AG09319 (cell line): ENCODE measurements around the gene SSH2.
"Not testable (repeated sequence)": the region's sequence is repeated elsewhere in the genome, so short reads cannot be mapped to it uniquely, and the experiment has no call there.

Source experiments
- DNase-seq: peaks from one replicate; pipeline ENCODE4 v3.0.0-alpha.2; 2010; ENCODE audit warnings: low read depth; ENCODE audit errors: extremely low read depth
- TF ChIP-seq, protein P1 (sequence below): IDR thresholded peaks from 2 replicates; pipeline ENCODE4 v1.5.1; 2011; ENCODE audit warnings: low read depth, mild to moderate bottlenecking, inconsistent platforms, low read length, moderate library complexity

Gene SSH2

DNA sequence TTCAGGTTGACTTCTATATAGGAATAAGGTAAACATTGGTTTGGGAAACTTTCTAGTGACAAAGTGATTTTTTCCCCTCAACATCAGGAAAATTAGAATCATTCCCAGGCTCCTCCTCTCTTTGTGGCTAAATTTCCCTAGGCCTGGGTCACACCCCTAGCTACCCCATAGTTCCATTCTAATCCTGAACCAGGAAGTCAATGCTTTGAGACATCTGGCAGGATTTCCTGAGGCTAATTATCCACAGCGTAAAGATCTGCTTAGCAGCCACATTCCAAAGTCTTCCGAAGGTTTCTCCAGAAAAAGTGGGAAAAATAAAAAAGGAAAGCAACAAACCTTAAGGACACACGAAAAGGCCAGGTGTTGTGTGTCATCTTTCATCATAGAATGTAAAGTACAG is 247.0 kb downstream of the SSH2 start:
- TF ChIP-seq, protein P1, sequence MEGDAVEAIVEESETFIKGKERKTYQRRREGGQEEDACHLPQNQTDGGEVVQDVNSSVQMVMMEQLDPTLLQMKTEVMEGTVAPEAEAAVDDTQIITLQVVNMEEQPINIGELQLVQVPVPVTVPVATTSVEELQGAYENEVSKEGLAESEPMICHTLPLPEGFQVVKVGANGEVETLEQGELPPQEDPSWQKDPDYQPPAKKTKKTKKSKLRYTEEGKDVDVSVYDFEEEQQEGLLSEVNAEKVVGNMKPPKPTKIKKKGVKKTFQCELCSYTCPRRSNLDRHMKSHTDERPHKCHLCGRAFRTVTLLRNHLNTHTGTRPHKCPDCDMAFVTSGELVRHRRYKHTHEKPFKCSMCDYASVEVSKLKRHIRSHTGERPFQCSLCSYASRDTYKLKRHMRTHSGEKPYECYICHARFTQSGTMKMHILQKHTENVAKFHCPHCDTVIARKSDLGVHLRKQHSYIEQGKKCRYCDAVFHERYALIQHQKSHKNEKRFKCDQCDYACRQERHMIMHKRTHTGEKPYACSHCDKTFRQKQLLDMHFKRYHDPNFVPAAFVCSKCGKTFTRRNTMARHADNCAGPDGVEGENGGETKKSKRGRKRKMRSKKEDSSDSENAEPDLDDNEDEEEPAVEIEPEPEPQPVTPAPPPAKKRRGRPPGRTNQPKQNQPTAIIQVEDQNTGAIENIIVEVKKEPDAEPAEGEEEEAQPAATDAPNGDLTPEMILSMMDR = no peak
- DNase-seq = no peak

DNA sequence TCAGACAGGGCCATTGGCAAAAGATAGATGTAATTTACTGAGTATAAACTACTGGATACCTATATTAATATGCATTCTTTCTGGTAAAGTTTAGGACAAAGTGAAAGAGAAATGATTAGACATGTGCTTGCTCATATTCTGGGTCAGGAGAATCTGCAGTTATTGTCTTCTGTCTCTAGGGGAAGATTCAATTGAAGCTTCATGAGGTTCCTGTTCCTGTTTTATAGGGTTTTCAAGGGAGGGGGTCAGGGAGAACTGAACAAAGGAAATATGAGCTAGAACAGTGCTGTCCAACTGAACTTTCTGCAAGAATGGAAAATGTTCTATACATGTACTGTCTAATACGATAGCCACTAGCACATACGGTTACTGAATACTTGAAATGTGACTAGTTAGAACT is 248.0 kb downstream of the SSH2 start:
- TF ChIP-seq, protein P1 = no peak
- DNase-seq = no peak

DNA sequence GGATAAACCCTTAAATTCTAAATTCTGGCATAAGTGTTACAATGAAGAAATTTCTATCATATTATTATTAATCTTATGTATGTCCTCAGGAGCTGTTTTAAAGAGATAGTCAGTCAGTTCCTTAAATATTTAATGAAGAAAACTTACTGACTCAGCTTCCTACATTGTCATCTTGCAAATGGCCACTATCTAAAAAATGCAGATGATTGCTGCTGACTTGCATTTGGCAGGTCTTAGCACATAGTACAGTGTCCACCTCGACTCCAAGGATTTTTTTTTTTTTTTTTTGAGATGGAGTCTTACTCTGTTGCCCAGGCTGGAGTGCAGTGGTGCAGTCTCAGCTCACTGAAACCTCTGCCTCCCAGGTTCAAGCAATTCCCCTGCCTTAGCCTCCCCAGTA is 252.2 kb downstream of the SSH2 start:
- no peak for DNase-seq
- TF ChIP-seq, protein P1 = no peak

- TF ChIP-seq, protein P1 = no peak
- DNase-seq = peak; percentile 29
Observed at GRCh38 chr17:29677221-29677791, 252.7 kb downstream of the SSH2 start.

DNA sequence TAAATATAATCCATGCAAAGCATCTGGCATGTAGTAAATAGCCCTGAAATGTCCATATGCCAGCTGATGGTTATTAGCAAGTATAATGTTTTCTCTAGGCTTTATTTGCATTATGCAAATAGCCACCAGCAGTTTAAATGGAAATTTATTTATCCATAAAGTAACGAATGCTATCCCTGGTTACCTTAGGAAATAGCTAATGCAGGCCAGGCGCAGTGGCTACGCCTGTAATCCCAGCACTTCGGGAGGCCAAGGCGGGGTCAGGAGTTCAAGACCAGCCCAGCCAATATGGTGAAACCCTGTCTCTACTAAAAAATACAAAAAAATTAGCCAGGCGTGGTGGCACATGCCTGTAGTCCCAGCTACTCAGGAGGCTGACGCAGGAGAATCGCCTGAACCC is 254.1 kb downstream of the SSH2 start:
- DNase-seq = not testable (repeated sequence)

GRCh38 chr17:29674281-29674680 is 255.7 kb downstream of the SSH2 start:
- TF ChIP-seq, protein P1 = no peak
- no peak for DNase-seq

- no peak for DNase-seq
- TF ChIP-seq, protein P1 = no peak
Observed at GRCh38 chr17:29671661-29672060, 258.4 kb downstream of the SSH2 start.

DNA sequence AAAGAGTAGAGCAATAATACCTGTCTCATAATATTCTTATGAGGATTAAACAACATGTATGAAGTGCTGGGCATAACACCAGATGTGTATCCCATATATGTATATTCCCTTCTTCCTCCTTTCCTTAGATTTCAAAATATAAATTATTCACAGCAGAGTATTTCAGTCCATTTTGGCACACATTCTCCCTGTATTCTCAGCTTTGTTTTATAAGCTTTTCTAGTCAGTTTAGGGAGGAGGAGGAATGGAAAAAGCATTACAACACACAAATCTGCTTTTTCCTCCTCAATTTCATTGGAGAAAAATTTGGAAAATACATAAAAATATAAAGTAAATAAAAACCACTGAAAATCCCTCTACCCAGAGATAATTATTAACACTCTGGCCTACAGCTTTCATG is 260.8 kb downstream of the SSH2 start:
- DNase-seq = no peak
- TF ChIP-seq, protein P1 = no peak
